ENCODE measurements around the gene FSD2.

The FSD2 gene

GRCh38 chr15:82805994-82806406, at the start of gene FSD2:
Gene FSD2, minus strand, starts transcription at chr15:82806069. Its CDS starts 18,679 bp downstream, at chr15:82787390.
- no peak for DNase-seq

- no peak for DNase-seq
Observed at GRCh38 chr15:82854554-82854953, 48.7 kb upstream of the FSD2 start.

- DNase-seq = no peak
Observed at GRCh38 chr15:82852941-82853561, 47.2 kb upstream of the FSD2 start.

GRCh38 chr15:82851981-82852511, 46.2 kb upstream of the FSD2 start:
- no peak for DNase-seq

GRCh38 chr15:82851306-82851850, 45.5 kb upstream of the FSD2 start:
- DNase-seq = no peak

- no peak for DNase-seq
Observed at GRCh38 chr15:82850731-82851130, 44.9 kb upstream of the FSD2 start.

GRCh38 chr15:82849556-82850512, 44.0 kb upstream of the FSD2 start:
- DNase-seq = peak; percentile 40

GRCh38 chr15:82848241-82848993, 42.5 kb upstream of the FSD2 start:
- no peak for DNase-seq

- no peak for DNase-seq
Observed at GRCh38 chr15:82847703-82848102, 41.8 kb upstream of the FSD2 start.

GRCh38 chr15:82846621-82847020, 40.8 kb upstream of the FSD2 start:
- no peak for DNase-seq

GRCh38 chr15:82845686-82846085, 39.8 kb upstream of the FSD2 start:
- DNase-seq = no peak

- DNase-seq = no peak
Observed at GRCh38 chr15:82843566-82843965, 37.7 kb upstream of the FSD2 start.

- DNase-seq = no peak
Observed at GRCh38 chr15:82840166-82840565, 34.3 kb upstream of the FSD2 start.

GRCh38 chr15:82839136-82839535, 33.3 kb upstream of the FSD2 start:
- DNase-seq = no peak

- DNase-seq = no peak
Observed at GRCh38 chr15:82838096-82838735, 32.3 kb upstream of the FSD2 start.

GRCh38 chr15:82835391-82835917, 29.6 kb upstream of the FSD2 start:
- DNase-seq = no peak

- DNase-seq = no peak
Observed at GRCh38 chr15:82833362-82833682, 27.5 kb upstream of the FSD2 start.

GRCh38 chr15:82832601-82833361, 26.9 kb upstream of the FSD2 start:
- no peak for DNase-seq

GRCh38 chr15:82831894-82832600, 26.2 kb upstream of the FSD2 start:
- DNase-seq = no peak

GRCh38 chr15:82830427-82831173, 24.7 kb upstream of the FSD2 start:
- DNase-seq = no peak

All from activated gamma-delta T cell treated with Interleukin-2 at 50 U/mL for 16 hours (primary cell).